SK-N-SH (cell line): ENCODE results near the gene ACOXL.

Experiments
- NFIC ChIP-seq: IDR thresholded peaks from 2 replicates; pipeline ENCODE4 v1.4.0; 2012; ENCODE audit warnings: borderline replicate concordance
- POLR2AphosphoS5 ChIP-seq: IDR thresholded peaks from 2 replicates; pipeline ENCODE4 v1.6.1; 2012; ENCODE audit warnings: low read depth, low read length
- TF ChIP-seq, protein P1 (sequence below): fragments of 200-600 bp; sonication (generic); IDR thresholded peaks from 2 replicates; pipeline ENCODE4 v1.6.1; 2017; ENCODE audit warnings: antibody characterized with exemption, mild to moderate bottlenecking, moderate library complexity

DNA sequence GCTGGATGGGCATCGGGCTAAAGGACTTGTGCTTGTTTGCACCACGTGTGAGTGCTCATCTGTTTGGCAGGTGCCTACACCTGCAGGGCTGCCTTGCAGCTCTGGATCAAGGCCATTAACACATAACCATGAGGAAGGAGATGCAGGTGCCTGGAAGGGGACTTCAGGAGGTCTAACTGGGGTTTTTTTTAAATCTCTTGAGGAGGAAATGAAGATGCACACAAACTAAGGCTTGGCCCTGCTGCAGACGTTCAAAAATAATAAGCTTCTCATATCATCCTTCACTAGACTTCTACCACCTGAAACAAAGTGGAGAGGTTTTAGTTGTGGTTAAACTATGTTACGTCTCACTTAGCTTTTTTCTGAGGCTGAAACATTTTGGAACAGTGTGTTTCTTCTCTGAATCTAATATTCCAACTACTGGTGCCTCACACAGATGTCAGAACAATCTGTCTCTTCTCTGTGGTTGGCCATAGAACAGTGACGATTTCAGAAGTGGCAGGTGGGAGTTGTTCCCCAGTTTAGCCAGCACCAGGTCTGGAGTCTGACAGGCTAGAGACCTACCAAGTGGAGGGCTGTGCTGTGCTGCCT, 424.8 kb downstream of the ACOXL start:
- TF ChIP-seq NFIC, result no peak
- no peak for TF ChIP-seq POLR2AphosphoS5
- TF ChIP-seq, protein P1, sequence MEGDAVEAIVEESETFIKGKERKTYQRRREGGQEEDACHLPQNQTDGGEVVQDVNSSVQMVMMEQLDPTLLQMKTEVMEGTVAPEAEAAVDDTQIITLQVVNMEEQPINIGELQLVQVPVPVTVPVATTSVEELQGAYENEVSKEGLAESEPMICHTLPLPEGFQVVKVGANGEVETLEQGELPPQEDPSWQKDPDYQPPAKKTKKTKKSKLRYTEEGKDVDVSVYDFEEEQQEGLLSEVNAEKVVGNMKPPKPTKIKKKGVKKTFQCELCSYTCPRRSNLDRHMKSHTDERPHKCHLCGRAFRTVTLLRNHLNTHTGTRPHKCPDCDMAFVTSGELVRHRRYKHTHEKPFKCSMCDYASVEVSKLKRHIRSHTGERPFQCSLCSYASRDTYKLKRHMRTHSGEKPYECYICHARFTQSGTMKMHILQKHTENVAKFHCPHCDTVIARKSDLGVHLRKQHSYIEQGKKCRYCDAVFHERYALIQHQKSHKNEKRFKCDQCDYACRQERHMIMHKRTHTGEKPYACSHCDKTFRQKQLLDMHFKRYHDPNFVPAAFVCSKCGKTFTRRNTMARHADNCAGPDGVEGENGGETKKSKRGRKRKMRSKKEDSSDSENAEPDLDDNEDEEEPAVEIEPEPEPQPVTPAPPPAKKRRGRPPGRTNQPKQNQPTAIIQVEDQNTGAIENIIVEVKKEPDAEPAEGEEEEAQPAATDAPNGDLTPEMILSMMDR, result no peak
